A673 (cell line): Measurements from ENCODE around the gene DGKZ. TPM values are rescaled to one million over a fixed set of nuclear protein-coding genes. Genes with fewer than 3 reads are reported as not detected.
A peak's percentile ranks its signal among the peaks of the same experiment; 100 is the strongest.

Experiments
- BruUV-seq: library from RNA; stranded (reverse); fragments of 400-500 nt; replicated peaks from 2 replicates; lab custom pipeline; 2021; lab: Mats Ljungman, UMichigan
- CTCF ChIA-PET: fragments of 300-600 bp; sonication (Branson Sonifier 250); formaldehyde crosslinking; loops from one replicate; lab custom pipeline; 2022; ENCODE audit warnings: antibody characterized with exemption; lab: Charles Lee
- POLR2A ChIA-PET: fragments of 300-600 bp; sonication (Branson Sonifier 250); formaldehyde crosslinking; loops from one replicate; lab custom pipeline; 2022; ENCODE audit warnings: antibody characterized with exemption; ENCODE audit not compliant: low non-redundant PET; lab: Charles Lee
- DNase-seq: peaks from one replicate; pipeline ENCODE4 v3.0.0-alpha.2; 2015; ENCODE audit warnings: low spot score
- H3K27ac ChIP-seq: fragments of 200-600 bp; sonication (generic); 2 replicates; pipeline ENCODE4 v1.5.1; 2016; ENCODE audit warnings: mixed run types, low read depth, mild to moderate bottlenecking, mixed read lengths, antibody characterized with exemption, low read length; ENCODE audit not compliant: poor library complexity, severe bottlenecking
- H3K27me3 ChIP-seq: fragments of 200-600 bp; sonication (generic); replicated peaks from 2 replicates; pipeline ENCODE4 v1.6.1; 2017; ENCODE audit warnings: mixed run types, low read depth, mild to moderate bottlenecking, mixed read lengths, antibody characterized with exemption, low read length; ENCODE audit not compliant: insufficient read depth, poor library complexity
- H3K36me3 ChIP-seq: fragments of 200-600 bp; sonication (generic); 2 replicates; pipeline ENCODE4 v1.6.1; 2016; ENCODE audit warnings: mixed run types, mild to moderate bottlenecking, mixed read lengths, antibody characterized with exemption, low read length; ENCODE audit not compliant: insufficient read depth, poor library complexity, severe bottlenecking
- H3K4me1 ChIP-seq: fragments of 200-600 bp; sonication (generic); 2 replicates; pipeline ENCODE4 v1.6.1; 2017; ENCODE audit warnings: mixed run types, mild to moderate bottlenecking, mixed read lengths, antibody characterized with exemption, low read length; ENCODE audit not compliant: insufficient read depth, poor library complexity, severe bottlenecking
- H3K4me3 ChIP-seq: fragments of 200-600 bp; sonication (generic); 2 replicates; pipeline ENCODE4 v1.5.1; 2016; ENCODE audit warnings: low read depth, mixed run types, mild to moderate bottlenecking, mixed read lengths, low read length; ENCODE audit not compliant: poor library complexity, severe bottlenecking
- H3K9me3 ChIP-seq: fragments of 200-600 bp; sonication (generic); 2 replicates; pipeline ENCODE4 v1.6.1; 2016; ENCODE audit warnings: mixed run types, low read depth, mild to moderate bottlenecking, mixed read lengths, antibody characterized with exemption, low read length; ENCODE audit not compliant: poor library complexity, severe bottlenecking
- EZH2 ChIP-seq: fragments of 200-600 bp; sonication (generic); IDR thresholded peaks from 2 replicates; pipeline ENCODE4 v1.6.1; 2017; ENCODE audit warnings: borderline replicate concordance, low read depth, mild to moderate bottlenecking, mixed read lengths, antibody characterized with exemption, low read length; ENCODE audit not compliant: poor library complexity, severe bottlenecking
- intact Hi-C: fragments of 100-400 bp; cut with micrococcal nuclease; formaldehyde crosslinking; loops from one replicate; pipeline ENCODE4 v1.10.0; 2022; ENCODE audit not compliant: unreplicated experiment
- total RNA-seq: library from RNA; stranded (reverse); gene quantifications from 2 replicates; pipeline ENCODE4 v1.2.3, GENCODE V29; 2021
- TF ChIP-seq, protein P1 (sequence below): fragments of 300-800, 200-600 bp; sonication (generic); conservative IDR thresholded peaks from 2 replicates; pipeline ENCODE4 v1.5.1; 2017; ENCODE audit warnings: low read depth, mild to moderate bottlenecking, antibody characterized with exemption, low read length, moderate library complexity, mixed read lengths

DGKZ gene
- total RNA-seq, 1 experiment from 2014 or later = 145 TPM

DNA sequence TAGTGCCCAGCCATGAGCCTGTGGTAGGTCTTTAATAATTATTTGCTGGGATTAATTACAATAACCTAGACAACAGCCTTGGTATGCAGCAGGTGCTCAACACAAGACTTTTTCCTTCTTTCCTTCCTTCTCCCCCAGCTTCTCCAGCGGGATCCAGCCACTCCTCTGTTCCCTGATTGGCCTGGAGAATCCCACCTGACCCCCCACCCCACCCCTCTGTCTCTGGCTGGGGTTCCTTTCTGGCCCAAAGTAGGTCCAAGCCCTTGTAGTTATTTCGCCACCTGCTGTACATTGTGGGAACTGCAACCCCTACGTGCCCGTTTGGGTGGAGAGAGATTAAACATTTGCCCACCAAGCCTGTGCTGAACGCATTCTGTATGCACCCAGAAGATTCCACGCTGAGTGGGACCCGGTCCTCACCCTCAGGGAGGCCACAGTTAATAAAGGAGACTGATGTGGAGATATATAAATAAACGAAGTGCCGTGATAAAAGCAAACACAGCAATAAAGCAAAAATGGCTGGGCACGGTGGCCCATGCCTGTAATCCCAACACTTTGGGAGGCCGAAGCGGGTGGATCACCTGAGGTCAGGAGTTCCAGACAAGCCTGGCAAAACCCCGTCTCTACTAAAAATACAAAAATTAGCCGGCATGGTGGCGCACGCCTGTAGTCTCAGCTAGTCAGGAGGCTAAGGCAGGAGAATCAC lies 32.1 kb upstream of the DGKZ start:
- TF ChIP-seq, protein P1, sequence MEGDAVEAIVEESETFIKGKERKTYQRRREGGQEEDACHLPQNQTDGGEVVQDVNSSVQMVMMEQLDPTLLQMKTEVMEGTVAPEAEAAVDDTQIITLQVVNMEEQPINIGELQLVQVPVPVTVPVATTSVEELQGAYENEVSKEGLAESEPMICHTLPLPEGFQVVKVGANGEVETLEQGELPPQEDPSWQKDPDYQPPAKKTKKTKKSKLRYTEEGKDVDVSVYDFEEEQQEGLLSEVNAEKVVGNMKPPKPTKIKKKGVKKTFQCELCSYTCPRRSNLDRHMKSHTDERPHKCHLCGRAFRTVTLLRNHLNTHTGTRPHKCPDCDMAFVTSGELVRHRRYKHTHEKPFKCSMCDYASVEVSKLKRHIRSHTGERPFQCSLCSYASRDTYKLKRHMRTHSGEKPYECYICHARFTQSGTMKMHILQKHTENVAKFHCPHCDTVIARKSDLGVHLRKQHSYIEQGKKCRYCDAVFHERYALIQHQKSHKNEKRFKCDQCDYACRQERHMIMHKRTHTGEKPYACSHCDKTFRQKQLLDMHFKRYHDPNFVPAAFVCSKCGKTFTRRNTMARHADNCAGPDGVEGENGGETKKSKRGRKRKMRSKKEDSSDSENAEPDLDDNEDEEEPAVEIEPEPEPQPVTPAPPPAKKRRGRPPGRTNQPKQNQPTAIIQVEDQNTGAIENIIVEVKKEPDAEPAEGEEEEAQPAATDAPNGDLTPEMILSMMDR = peak; percentile 100
- TF ChIP-seq EZH2 = no peak
- CTCF ChIA-PET = interaction anchor here (0.6 to 12.8 kb wide), 19 partner anchors 12 to 543 kb away, joined by 3 to 205 read pairs (median 4); partner anchors contain the start of genes CREB3L1 and DGKZ
- no TSS peak for BruUV-seq
- intact Hi-C loops = loop anchor here (1.0 to 10.0 kb wide), 3 partner anchors 76 to 430 kb away; partner anchors contain the start of genes MAPK8IP1 and PHF21A
- no peaks in the 10 kb centered on the region for H3K36me3 ChIP-seq
- no peak overlapping the region for H3K27ac ChIP-seq
- H3K27me3 ChIP-seq = no peaks in the 10 kb centered on the region
- H3K4me3 ChIP-seq = no peak overlapping the region
- POLR2A ChIA-PET = interaction anchor here (0.5 to 1.4 kb wide), 2 partner anchors 72 to 77 kb away, joined by 3 to 5 read pairs; no protein-coding TSS in a partner anchor
- DNase-seq = peak; percentile 99
- no peaks in the 10 kb centered on the region for H3K4me1 ChIP-seq
- no peaks in the 10 kb centered on the region for H3K9me3 ChIP-seq

DNA sequence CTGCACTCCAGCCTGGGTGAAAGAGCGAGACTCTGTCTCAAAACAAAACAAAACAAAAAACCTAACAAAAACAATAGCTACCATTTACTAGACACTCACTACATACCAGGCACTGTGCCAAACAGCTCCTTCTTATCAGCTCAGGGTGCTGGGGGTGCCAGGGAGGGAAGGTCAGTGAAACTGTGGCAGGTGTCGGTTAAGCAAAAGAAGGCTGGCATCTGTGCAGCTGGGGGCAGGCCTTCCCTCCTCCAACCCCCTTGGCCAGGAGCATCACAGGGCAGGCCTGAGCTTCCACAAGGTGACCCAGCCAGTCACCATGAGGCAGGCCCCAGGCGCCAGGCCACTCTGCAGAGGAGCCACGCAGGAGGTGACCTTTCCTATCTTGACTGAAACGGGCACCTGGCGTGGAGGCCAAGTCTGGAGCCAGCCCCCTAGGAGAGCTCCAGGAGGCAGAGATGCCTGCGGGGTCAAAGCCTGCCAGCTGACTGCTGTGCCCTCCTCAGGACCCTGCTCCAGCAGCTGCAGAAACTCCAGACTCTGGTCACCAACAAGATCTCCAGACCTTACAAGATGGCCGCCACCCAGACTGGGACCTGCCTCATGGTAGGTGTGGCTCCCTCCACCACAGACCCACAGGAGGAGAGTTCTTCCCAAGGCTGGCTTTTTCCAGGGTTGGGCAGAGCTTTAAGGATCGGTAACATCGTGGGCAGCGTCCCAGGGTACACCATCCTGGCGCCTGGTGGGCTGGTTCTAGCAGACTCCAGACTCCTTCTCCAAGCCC lies 31.3 kb upstream of the DGKZ start:
- no peaks in the 10 kb centered on the region for H3K36me3 ChIP-seq
- POLR2A ChIA-PET = no interaction called here
- H3K9me3 ChIP-seq = no peaks in the 10 kb centered on the region
- intact Hi-C loops = loop anchor here (1.0 to 10.0 kb wide), 3 partner anchors 77 to 431 kb away; partner anchors contain the start of genes MAPK8IP1 and PHF21A
- no TSS peak for BruUV-seq
- CTCF ChIA-PET = interaction anchor here (0.6 to 12.8 kb wide), 4 partner anchors 57 to 544 kb away, joined by 3 to 205 read pairs (median 4); no protein-coding TSS in a partner anchor
- DNase-seq = no peak
- no peak for TF ChIP-seq EZH2
- TF ChIP-seq, protein P1 = no peak
- H3K27ac ChIP-seq = no peak overlapping the region
- no peaks in the 10 kb centered on the region for H3K4me1 ChIP-seq
- H3K4me3 ChIP-seq = no peak overlapping the region
- no peaks in the 10 kb centered on the region for H3K27me3 ChIP-seq

DNA sequence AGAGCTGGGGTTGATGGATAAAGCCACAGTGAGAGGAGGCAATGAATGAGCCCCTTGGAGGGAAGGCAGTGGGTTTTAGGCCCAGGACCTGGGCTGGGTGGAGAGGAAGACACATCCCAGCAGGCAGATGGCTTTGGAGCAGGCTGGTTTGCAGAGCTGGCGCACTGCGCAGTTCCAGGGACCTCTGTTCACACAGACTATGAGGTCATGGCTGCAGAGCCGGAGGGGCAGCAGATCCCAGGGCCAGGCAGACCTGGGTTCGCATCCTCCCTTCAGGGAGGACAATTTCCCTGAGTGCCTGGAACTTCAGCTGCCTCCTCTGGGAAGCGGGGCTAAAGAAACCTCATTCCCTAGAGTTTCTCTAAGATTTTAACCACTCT lies 28.2 kb upstream of the DGKZ start:
- H3K27me3 ChIP-seq = no peaks in the 10 kb centered on the region
- POLR2A ChIA-PET = interaction anchor here (0.6 kb wide), 1 partner anchor 76 kb away, joined by 3 read pairs; no protein-coding TSS in a partner anchor
- H3K36me3 ChIP-seq = no peaks in the 10 kb centered on the region
- no TSS peak for BruUV-seq
- no peak for DNase-seq
- H3K4me1 ChIP-seq = no peaks in the 10 kb centered on the region
- H3K27ac ChIP-seq = no peak overlapping the region
- H3K9me3 ChIP-seq = no peaks in the 10 kb centered on the region
- CTCF ChIA-PET = interaction anchor here (0.5 to 12.8 kb wide), 2 partner anchors 70 to 79 kb away, joined by 5 to 205 read pairs; no protein-coding TSS in a partner anchor
- intact Hi-C loops = loop anchor here (5.0 to 10.0 kb wide), 2 partner anchors 197 to 434 kb away; partner anchors contain the start of genes MAPK8IP1 and PHF21A
- no peak overlapping the region for H3K4me3 ChIP-seq
- no peak for TF ChIP-seq EZH2
- TF ChIP-seq, protein P1 = no peak
